A549 (cell line): ENCODE data around the gene BMX. TPM values are rescaled to one million over a fixed set of nuclear protein-coding genes. Genes with fewer than 3 reads are reported as not detected.

Experiments
- ATAC-seq, 2 experiments: fragments of 200-7000 bp in 1 of 2; fragments of >200 bp in 1 of 2; cut with Nextera tagmentation in 1 of 2; cut with Tn5 transposase in 1 of 2; 3 replicates each; pipeline versions ENCODE4 v1.8.0 to v1.9.1; 2018 to 2020; ENCODE audit warnings: mild to moderate bottlenecking in 1 of 2, moderate library complexity in 1 of 2
- CTCF ChIA-PET: fragments of 300-600 bp; sonication (Branson Sonifier 250); formaldehyde crosslinking; extraction: SDS; loops from one replicate; lab custom pipeline; 2021; ENCODE audit warnings: antibody characterized with exemption, inconsistent platforms; lab: Yijun Ruan, JAX
- POLR2A ChIA-PET: fragments of 350-600 bp; formaldehyde crosslinking; extraction: SDS; loops from one replicate; lab custom pipeline; 2021; ENCODE audit warnings: antibody characterized with exemption, inconsistent platforms; lab: Yijun Ruan, JAX
- DNase-seq, 2 experiments: peaks; one replicate each; pipeline versions ENCODE4 v3.0.0 to v3.0.0-alpha.2; 2011 to 2016; ENCODE audit warnings: low read depth in 1 of 2, low spot score in 1 of 2
- FAIRE-seq: peaks from 2 replicates; lab custom pipeline; 2011; peaks lifted over from hg19 to GRCh38; lab: Jason Lieb, UNC
- H3K27ac ChIP-seq, 2 experiments: fragments of >200 bp; sonication (Bioruptor Twin); formaldehyde crosslinking; 3 replicates each; pipeline ENCODE4 v1.5.1; 2016 to 2017
- H3K4me1 ChIP-seq: fragments of >200 bp; sonication (Bioruptor Twin); formaldehyde crosslinking; 3 replicates; pipeline ENCODE4 v1.6.1; 2016
- H3K4me2 ChIP-seq: fragments of >200 bp; sonication (Bioruptor Twin); formaldehyde crosslinking; 3 replicates; pipeline ENCODE4 v1.6.1; 2016
- H3K4me3 ChIP-seq: fragments of >200 bp; sonication (Bioruptor Twin); formaldehyde crosslinking; 3 replicates; pipeline ENCODE4 v1.5.1; 2016
- H3K9me3 ChIP-seq: fragments of >200 bp; sonication (Bioruptor Twin); formaldehyde crosslinking; 3 replicates; pipeline ENCODE4 v1.6.1; 2016
- BHLHE40 ChIP-seq: IDR thresholded peaks from 2 replicates; pipeline ENCODE4 v1.6.1; 2012; ENCODE audit warnings: low read depth, low read length, inconsistent platforms
- CBX2 ChIP-seq: fragments of 200-600 bp; sonication (generic); IDR thresholded peaks from 2 replicates; pipeline ENCODE4 v1.6.1; 2016; ENCODE audit warnings: low read depth, mild to moderate bottlenecking, borderline replicate concordance
- CBX8 ChIP-seq: fragments of 200-600 bp; sonication (generic); IDR thresholded peaks from 2 replicates; pipeline ENCODE4 v1.6.1; 2016
- CHD2 ChIP-seq: fragments of 150-350 bp; IDR thresholded peaks from 2 replicates; pipeline ENCODE4 v1.6.1; 2014; ENCODE audit warnings: low read length; ENCODE audit not compliant: partially characterized antibody
- ESRRA ChIP-seq: fragments of 150-350 bp; IDR thresholded peaks from 2 replicates; pipeline ENCODE4 v1.6.1; 2014; ENCODE audit warnings: mild to moderate bottlenecking, low read length, borderline replicate concordance
- GATA3 ChIP-seq: IDR thresholded peaks from 2 replicates; pipeline ENCODE4 v1.6.1; 2012; ENCODE audit warnings: borderline replicate concordance
- HDAC2 ChIP-seq: fragments of 200-600 bp; sonication (generic); IDR thresholded peaks from 2 replicates; pipeline ENCODE4 v1.6.1; 2016
- HEYL ChIP-seq: fragments of 250-450 bp; sonication (Bioruptor Pico); IDR thresholded peaks from 2 replicates; pipeline ENCODE4 v1.8.0; 2021; ENCODE audit warnings: mild to moderate bottlenecking, moderate library complexity
- JUN ChIP-seq, 2 experiments: fragments of >200 bp; sonication (Bioruptor Twin); formaldehyde crosslinking; IDR thresholded peaks; 2 replicates in 1 of 2; 3 replicates in 1 of 2; pipeline ENCODE4 v1.6.1; 2016 to 2017
- MAZ ChIP-seq: fragments of 150-350 bp; IDR thresholded peaks from 2 replicates; pipeline ENCODE4 v1.6.1; 2014; ENCODE audit warnings: antibody characterized with exemption, low read depth, low read length, borderline replicate concordance
- NPAS2 ChIP-seq: fragments of 250-450 bp; sonication (Bioruptor Pico); IDR thresholded peaks from 2 replicates; pipeline ENCODE4 v1.8.0; 2022; ENCODE audit warnings: mild to moderate bottlenecking, moderate library complexity, borderline replicate concordance
- PHF8 ChIP-seq: fragments of 200-600 bp; sonication (generic); IDR thresholded peaks from 2 replicates; pipeline ENCODE4 v1.6.1; 2016; ENCODE audit warnings: low read depth, mild to moderate bottlenecking, antibody characterized with exemption, moderate library complexity, borderline replicate concordance
- RAD21 ChIP-seq, 2 experiments: fragments of >200 bp in 1 of 2; sonication (Bioruptor Twin) in 1 of 2; formaldehyde crosslinking in 1 of 2; IDR thresholded peaks in 1 of 2; conservative IDR thresholded peaks in 1 of 2; 2 replicates in 1 of 2; 3 replicates in 1 of 2; pipeline ENCODE4 v1.6.1; 2012 to 2018; ENCODE audit warnings: inconsistent platforms in 1 of 2
- SMC3 ChIP-seq: fragments of >200 bp; sonication (Bioruptor Twin); formaldehyde crosslinking; IDR thresholded peaks from 3 replicates; pipeline ENCODE4 v1.6.1; 2018; ENCODE audit warnings: inconsistent platforms
- SREBF2 ChIP-seq: fragments of 450-650 bp; IDR thresholded peaks from 2 replicates; pipeline ENCODE4 v1.6.1; 2014; ENCODE audit warnings: mild to moderate bottlenecking, moderate library complexity
- ZC3H11A ChIP-seq: fragments of 450-650 bp; IDR thresholded peaks from 2 replicates; pipeline ENCODE4 v1.6.1; 2014; ENCODE audit warnings: antibody characterized with exemption, mild to moderate bottlenecking
- ZNF302 ChIP-seq: fragments of 250-450 bp; sonication (Bioruptor Pico); IDR thresholded peaks from 2 replicates; pipeline ENCODE4 v1.9.0; 2021; ENCODE audit warnings: inconsistent platforms, mild to moderate bottlenecking, moderate library complexity
- WGBS: methylation state at CpG from one replicate; pipeline ENCODE4 v1.1.6; 2017; ENCODE audit errors: missing lambda C conversion rate; 5-methylcytosine and 5-hydroxymethylcytosine counted together
- polyA plus RNA-seq, 4 experiments: library from polyadenylated mRNA; depleted of rRNA in 3 of 4; stranded (reverse); fragments of >200 nt; fragmentation: RNase III in 1 of 4; extraction: RNeasy Plus Mini Kit Qiagen cat#74134 plus additional on column Dnase treatment in 1 of 4; gene quantifications; 2 replicates in 3 of 4; 3 replicates in 1 of 4; pipeline ENCODE4 v1.2.3, GENCODE V29; 2011 to 2017
- TF ChIP-seq, protein P1 (sequence below): fragments of >200 bp; sonication (Bioruptor Twin); formaldehyde crosslinking; IDR thresholded peaks from 3 replicates; pipeline ENCODE4 v1.5.1; 2016
- TF ChIP-seq, protein P2 (sequence below): fragments of 450-650 bp; IDR thresholded peaks from 2 replicates; pipeline ENCODE4 v1.6.1; 2014; ENCODE audit warnings: antibody characterized with exemption
- TF ChIP-seq, protein P3 (sequence below): fragments of 150-350 bp; IDR thresholded peaks from 2 replicates; pipeline ENCODE4 v1.6.1; 2014; ENCODE audit warnings: low read depth, mild to moderate bottlenecking, low read length
- TF ChIP-seq, protein P4 (sequence below): fragments of 250-450 bp; sonication (Bioruptor Pico); IDR thresholded peaks from 2 replicates; pipeline ENCODE4 v1.5.0; 2020; ENCODE audit warnings: low read depth, mild to moderate bottlenecking, moderate library complexity

The BMX gene
- polyA plus RNA-seq, 2 of the 4 experiments (the other 2 are of a cell fraction) = not detected

DNA sequence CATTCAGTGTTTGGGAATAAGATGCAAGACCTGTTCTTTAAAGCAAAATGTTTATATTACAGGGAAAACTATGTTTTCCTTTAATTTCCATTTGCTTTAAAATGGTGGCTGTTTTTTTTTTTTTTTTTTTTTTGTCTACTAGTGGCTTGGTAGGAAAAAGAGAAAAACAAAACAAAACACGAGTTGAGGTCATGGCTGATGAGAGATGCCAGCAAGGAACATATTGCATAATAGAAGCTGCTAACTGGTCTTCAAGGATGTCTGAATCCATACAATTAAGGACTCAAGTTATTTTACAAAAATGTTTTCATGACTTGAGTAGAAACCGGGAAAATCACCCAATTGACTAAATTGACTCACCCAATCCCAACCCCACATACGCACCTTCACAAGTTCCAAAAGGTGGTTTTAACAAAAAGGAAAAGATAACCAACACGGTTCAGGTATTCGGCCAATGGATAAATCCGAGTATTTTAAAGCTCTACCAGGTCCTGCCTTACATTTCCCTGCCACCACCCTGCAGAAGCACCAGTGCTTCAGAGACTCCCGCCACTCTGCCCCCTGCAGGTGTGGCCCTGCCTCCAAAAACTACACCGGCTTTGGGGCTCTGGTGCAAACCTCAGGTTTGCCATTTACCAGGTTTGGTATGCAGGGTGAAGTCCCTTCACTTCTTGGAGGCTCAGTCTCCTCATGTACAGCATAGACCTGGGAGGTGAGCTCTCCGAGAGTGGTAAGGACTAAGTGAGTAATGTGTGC, 34.5 kb upstream of the BMX start (continued):
- TF ChIP-seq CBX2 = no peak
- TF ChIP-seq PHF8 = no peak
- TF ChIP-seq BHLHE40 = no peak

DNA sequence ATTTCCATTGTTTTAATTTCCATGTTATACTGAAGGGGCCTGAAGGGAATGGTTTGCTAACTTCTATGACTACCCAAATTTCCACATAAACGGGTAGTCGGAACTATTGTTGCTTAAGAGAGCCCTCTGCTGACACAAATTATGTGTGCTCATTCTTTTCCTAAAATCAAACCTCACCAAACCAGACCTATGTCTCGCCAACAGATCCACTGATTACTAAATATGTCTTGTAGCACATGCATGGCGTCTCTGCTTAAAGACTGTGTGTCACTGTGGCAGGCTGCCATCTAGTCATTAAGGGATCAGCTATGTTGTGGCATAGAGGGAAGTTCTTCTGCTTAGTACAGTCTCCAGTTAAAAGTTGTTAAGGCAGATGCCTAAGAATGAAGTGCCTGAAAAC, 32.6 kb upstream of the BMX start:
- Histone ChIP-seq H3K4me2 (no peak overlapping the region), H3K9me3 (no peaks in the 10 kb centered on the region), H3K4me1 (peaks cover 12% of the 10 kb centered on the region), H3K27ac (no peak overlapping the region), H3K4me3 (no peak overlapping the region)
- no peak for DNase-seq
- ChIA-PET POLR2A (no interaction called here), CTCF (interaction anchor here (0.8 to 4.0 kb wide), 10 partner anchors 24 to 194 kb away, joined by 3 to 34 read pairs (median 4); partner anchors contain the start of gene PIR)
- 87% methylated on average over 4 of the region's 4 CpGs for WGBS
- TF ChIP-seq, protein P1, sequence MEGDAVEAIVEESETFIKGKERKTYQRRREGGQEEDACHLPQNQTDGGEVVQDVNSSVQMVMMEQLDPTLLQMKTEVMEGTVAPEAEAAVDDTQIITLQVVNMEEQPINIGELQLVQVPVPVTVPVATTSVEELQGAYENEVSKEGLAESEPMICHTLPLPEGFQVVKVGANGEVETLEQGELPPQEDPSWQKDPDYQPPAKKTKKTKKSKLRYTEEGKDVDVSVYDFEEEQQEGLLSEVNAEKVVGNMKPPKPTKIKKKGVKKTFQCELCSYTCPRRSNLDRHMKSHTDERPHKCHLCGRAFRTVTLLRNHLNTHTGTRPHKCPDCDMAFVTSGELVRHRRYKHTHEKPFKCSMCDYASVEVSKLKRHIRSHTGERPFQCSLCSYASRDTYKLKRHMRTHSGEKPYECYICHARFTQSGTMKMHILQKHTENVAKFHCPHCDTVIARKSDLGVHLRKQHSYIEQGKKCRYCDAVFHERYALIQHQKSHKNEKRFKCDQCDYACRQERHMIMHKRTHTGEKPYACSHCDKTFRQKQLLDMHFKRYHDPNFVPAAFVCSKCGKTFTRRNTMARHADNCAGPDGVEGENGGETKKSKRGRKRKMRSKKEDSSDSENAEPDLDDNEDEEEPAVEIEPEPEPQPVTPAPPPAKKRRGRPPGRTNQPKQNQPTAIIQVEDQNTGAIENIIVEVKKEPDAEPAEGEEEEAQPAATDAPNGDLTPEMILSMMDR = 0 out of 3 replicates have a peak, but pooled peaks have one; percentile 20
- TF ChIP-seq, protein P2, sequence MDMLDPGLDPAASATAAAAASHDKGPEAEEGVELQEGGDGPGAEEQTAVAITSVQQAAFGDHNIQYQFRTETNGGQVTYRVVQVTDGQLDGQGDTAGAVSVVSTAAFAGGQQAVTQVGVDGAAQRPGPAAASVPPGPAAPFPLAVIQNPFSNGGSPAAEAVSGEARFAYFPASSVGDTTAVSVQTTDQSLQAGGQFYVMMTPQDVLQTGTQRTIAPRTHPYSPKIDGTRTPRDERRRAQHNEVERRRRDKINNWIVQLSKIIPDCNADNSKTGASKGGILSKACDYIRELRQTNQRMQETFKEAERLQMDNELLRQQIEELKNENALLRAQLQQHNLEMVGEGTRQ = no peak
- TF ChIP-seq ESRRA = no peak
- no peak for TF ChIP-seq HDAC2
- TF ChIP-seq RAD21 (conservative IDR thresholded peaks at IDR 0.05 in 1 of 2, IDR thresholded peaks at IDR 0.05 in 1 of 2) = peak in 1 of 2 experiments; percentile 26; a peak in 1 of 5 replicates
- FAIRE-seq = no peak
- no peak for ATAC-seq

DNA sequence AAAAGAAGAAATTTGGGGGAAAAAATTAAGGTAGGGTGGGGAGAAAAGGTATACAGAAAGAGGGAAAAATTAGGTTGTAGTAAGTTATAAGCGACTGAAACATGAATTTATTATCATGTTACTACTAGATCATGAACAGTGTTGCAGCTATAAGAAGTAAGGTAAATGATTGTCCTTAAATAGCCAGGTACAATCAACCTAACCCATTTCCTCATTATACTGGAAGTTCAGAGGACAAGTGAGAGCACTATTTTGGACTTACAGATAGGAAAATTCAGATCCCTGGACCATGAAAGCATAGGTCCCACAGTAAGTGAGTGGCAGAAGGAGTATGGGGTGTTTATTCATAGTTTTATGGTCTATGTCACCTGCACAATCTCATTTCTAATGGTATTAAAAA, 31.0 kb upstream of the BMX start:
- ChIA-PET POLR2A (no interaction called here), CTCF (interaction anchor here (0.7 to 4.0 kb wide), 4 partner anchors 19 to 195 kb away, joined by 3 to 34 read pairs (median 3); no protein-coding TSS in a partner anchor)
- no peaks in the 10 kb centered on the region for H3K9me3 ChIP-seq
- ATAC-seq (no peak), FAIRE-seq (no peak), DNase-seq (no peak)
- no peak overlapping the region for H3K4me2 ChIP-seq
- TF ChIP-seq ESRRA (no peak), RAD21 (conservative IDR thresholded peaks at IDR 0.05 in 1 of 2, IDR thresholded peaks at IDR 0.05 in 1 of 2) (no peak), GATA3 (no peak), HDAC2 (no peak), MAZ (no peak), JUN (IDR thresholded peaks at IDR 0.05) (no peak)
- TF ChIP-seq, protein P3, sequence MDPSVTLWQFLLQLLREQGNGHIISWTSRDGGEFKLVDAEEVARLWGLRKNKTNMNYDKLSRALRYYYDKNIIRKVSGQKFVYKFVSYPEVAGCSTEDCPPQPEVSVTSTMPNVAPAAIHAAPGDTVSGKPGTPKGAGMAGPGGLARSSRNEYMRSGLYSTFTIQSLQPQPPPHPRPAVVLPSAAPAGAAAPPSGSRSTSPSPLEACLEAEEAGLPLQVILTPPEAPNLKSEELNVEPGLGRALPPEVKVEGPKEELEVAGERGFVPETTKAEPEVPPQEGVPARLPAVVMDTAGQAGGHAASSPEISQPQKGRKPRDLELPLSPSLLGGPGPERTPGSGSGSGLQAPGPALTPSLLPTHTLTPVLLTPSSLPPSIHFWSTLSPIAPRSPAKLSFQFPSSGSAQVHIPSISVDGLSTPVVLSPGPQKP = no peak
- TF ChIP-seq, protein P4, sequence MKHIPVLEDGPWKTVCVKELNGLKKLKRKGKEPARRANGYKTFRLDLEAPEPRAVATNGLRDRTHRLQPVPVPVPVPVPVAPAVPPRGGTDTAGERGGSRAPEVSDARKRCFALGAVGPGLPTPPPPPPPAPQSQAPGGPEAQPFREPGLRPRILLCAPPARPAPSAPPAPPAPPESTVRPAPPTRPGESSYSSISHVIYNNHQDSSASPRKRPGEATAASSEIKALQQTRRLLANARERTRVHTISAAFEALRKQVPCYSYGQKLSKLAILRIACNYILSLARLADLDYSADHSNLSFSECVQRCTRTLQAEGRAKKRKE = no peak
- H3K4me1 ChIP-seq = peaks cover 12% of the 10 kb centered on the region
- WGBS = 85% methylated on average over 1 of the region's 1 CpG
- no peak overlapping the region for H3K27ac ChIP-seq
- no peak overlapping the region for H3K4me3 ChIP-seq

DNA sequence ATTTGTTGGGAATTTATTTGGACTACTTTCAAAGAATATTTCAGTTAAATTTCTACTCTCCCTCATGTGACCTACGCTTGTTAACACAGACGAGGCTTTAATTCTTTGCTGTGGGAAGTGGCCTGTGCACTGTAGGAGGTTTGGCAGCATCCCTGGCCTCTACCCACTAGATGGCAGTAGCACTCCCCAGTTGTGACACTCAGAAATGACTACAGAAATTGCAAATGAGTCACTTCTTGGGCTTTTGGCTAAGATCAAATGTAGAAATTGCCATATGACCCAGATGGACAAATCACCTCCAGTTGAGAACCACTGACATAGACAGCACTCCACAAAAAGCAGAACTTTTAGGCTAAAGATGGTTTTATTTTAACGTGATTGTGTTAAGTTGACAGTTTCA, 29.6 kb upstream of the BMX start:
- CTCF ChIA-PET = interaction anchor here (0.7 to 4.0 kb wide), 10 partner anchors 8 to 123 kb away, joined by 3 to 34 read pairs (median 5); partner anchors contain the start of gene PIR
- peak; percentile 98 for FAIRE-seq
- H3K4me3 ChIP-seq = no peak overlapping the region
- WGBS = 23% methylated on average over 3 of the region's 3 CpGs
- peaks cover 12% of the 10 kb centered on the region for H3K4me1 ChIP-seq
- H3K9me3 ChIP-seq = no peaks in the 10 kb centered on the region
- POLR2A ChIA-PET = interaction anchor here (0.8 kb wide), 1 partner anchor 22 kb away, joined by 3 read pairs; the partner anchor contains the start of gene PIR
- ATAC-seq = peak; percentile 86 to 97
- no peak overlapping the region for H3K4me2 ChIP-seq
- peak; percentile 19 to 70 for DNase-seq
- no peak overlapping the region for H3K27ac ChIP-seq
- TF ChIP-seq PHF8 (no peak), ZC3H11A (no peak), SREBF2 (no peak), BHLHE40 (no peak), NPAS2 (CRISPR knock-in tag) (no peak), HEYL (CRISPR knock-in tag) (no peak), CHD2 (no peak), CBX8 (no peak), SMC3 (peak; percentile 47), ZNF302 (CRISPR knock-in tag) (no peak)
- TF ChIP-seq, protein P2 = peak; percentile 53
- TF ChIP-seq, protein P1 = peak; percentile 71
